CD14-positive monocyte (primary cell): ENCODE data around the gene SPHK1. TPM values are rescaled to one million over a fixed set of nuclear protein-coding genes. Genes with fewer than 3 reads are reported as not detected.

Source experiments
- DNase-seq, 3 donors: peaks; one replicate each; pipeline ENCODE4 v3.0.0-alpha.2; 2011 to 2022
- H2AFZ ChIP-seq: 2 replicates; pipeline ENCODE4 v1.6.0; 2012; ENCODE audit warnings: mild to moderate bottlenecking, low read depth, low read length, inconsistent platforms; ENCODE audit not compliant: insufficient read depth, poor library complexity, severe bottlenecking
- H3K27ac ChIP-seq, 2 donors: 1 replicate in 1 of 2; 2 replicates in 1 of 2; pipeline ENCODE4 v1.5.1; 2012 to 2013; ENCODE audit warnings: low read length in 2 of 2, control low read depth in 1 of 2, inconsistent platforms in 1 of 2, low read depth in 1 of 2, mild to moderate bottlenecking in 1 of 2
- H3K27me3 ChIP-seq, 2 donors: one replicate each; pipeline versions ENCODE4 v1.6.0 to v1.6.1; 2011 to 2013; ENCODE audit warnings: low read length in 2 of 2; ENCODE audit not compliant: control insufficient read depth in 2 of 2, insufficient read depth in 2 of 2
- H3K36me3 ChIP-seq, 2 donors: replicated peaks in 1 of 2; 1 replicate in 1 of 2; 2 replicates in 1 of 2; pipeline versions ENCODE4 v1.5.1 to v1.6.1; 2012 to 2013; ENCODE audit warnings: low read length in 2 of 2, control low read depth in 1 of 2, inconsistent platforms in 1 of 2, mild to moderate bottlenecking in 1 of 2; ENCODE audit not compliant: insufficient read depth in 2 of 2, control insufficient read depth in 1 of 2
- H3K4me1 ChIP-seq, 2 donors: 1 replicate in 1 of 2; 2 replicates in 1 of 2; pipeline versions ENCODE4 v1.5.1 to v1.6.1; 2012 to 2013; ENCODE audit warnings: low read length in 2 of 2, control low read depth in 1 of 2, inconsistent platforms in 1 of 2, mild to moderate bottlenecking in 1 of 2, moderate library complexity in 1 of 2; ENCODE audit not compliant: insufficient read depth in 2 of 2, control insufficient read depth in 1 of 2
- H3K4me2 ChIP-seq: replicated peaks from 2 replicates; pipeline ENCODE3; 2012; ENCODE audit warnings: low read length, moderate library complexity, mild to moderate bottlenecking; ENCODE audit not compliant: poor library complexity, severe bottlenecking; ENCODE audit errors: extremely low read depth
- H3K4me3 ChIP-seq, 3 experiments: fragments of 200-600 bp in 1 of 3; sonication (generic) in 1 of 3; replicated peaks in 1 of 3; 1 replicate in 2 of 3; 2 replicates in 1 of 3; pipeline ENCODE4 v1.5.1; 2011 to 2013; ENCODE audit warnings: low read length in 3 of 3, mild to moderate bottlenecking in 3 of 3, control low read depth in 2 of 3, low read depth in 2 of 3, inconsistent platforms in 1 of 3, moderate library complexity in 1 of 3
- H3K79me2 ChIP-seq: 2 replicates; pipeline ENCODE4 v1.6.0; 2012; ENCODE audit warnings: mild to moderate bottlenecking, control low read depth, inconsistent platforms, low read length, moderate library complexity; ENCODE audit not compliant: insufficient read depth
- H3K9ac ChIP-seq: 2 replicates; pipeline ENCODE4 v1.6.0; 2017; ENCODE audit warnings: low read length, mild to moderate bottlenecking; ENCODE audit not compliant: insufficient read depth, poor library complexity, severe bottlenecking
- H3K9me3 ChIP-seq, 2 donors: replicated peaks in 1 of 2; 1 replicate in 1 of 2; 2 replicates in 1 of 2; pipeline versions ENCODE4 v1.5.1 to v1.6.1; 2012 to 2013; ENCODE audit warnings: low read length in 2 of 2, control low read depth in 1 of 2; ENCODE audit not compliant: control insufficient read depth in 1 of 2, insufficient read depth in 1 of 2
- H4K20me1 ChIP-seq: 2 replicates; pipeline ENCODE4 v1.6.0; 2012; ENCODE audit warnings: mild to moderate bottlenecking, low read length, control low read depth, moderate library complexity; ENCODE audit not compliant: insufficient read depth
- H3K27ac Mint-ChIP-seq, 7 donors: one replicate each; pipeline ENCODE4 v1.8.0; 2020; ENCODE audit warnings: mild to moderate bottlenecking in 7 of 7, mixed read lengths in 7 of 7, moderate library complexity in 6 of 7, inconsistent platforms in 2 of 7
- H3K27me3 Mint-ChIP-seq, 3 donors: one replicate each; pipeline ENCODE4 v1.8.0; 2021 to 2022; ENCODE audit warnings: low read depth in 3 of 3, mild to moderate bottlenecking in 3 of 3, mixed read lengths in 3 of 3, moderate library complexity in 3 of 3, inconsistent platforms in 1 of 3
- H3K36me3 Mint-ChIP-seq, 2 donors: one replicate each; pipeline ENCODE4 v1.8.0; 2020; ENCODE audit warnings: mixed read lengths in 2 of 2, inconsistent platforms in 1 of 2, mild to moderate bottlenecking in 1 of 2
- H3K4me1 Mint-ChIP-seq: one replicate; pipeline ENCODE4 v1.8.0; 2020; ENCODE audit warnings: mild to moderate bottlenecking, mixed read lengths
- H3K4me3 Mint-ChIP-seq, 2 donors: one replicate each; pipeline ENCODE4 v1.8.0; 2020; ENCODE audit warnings: mild to moderate bottlenecking in 2 of 2, mixed read lengths in 2 of 2, moderate library complexity in 1 of 2
- H3K9me3 Mint-ChIP-seq, 7 donors: one replicate each; pipeline ENCODE4 v1.8.0; 2020 to 2022; ENCODE audit warnings: mixed read lengths in 7 of 7, mild to moderate bottlenecking in 6 of 7, moderate library complexity in 6 of 7, inconsistent platforms in 2 of 7
- CTCF ChIP-seq: fragments of 200-600 bp; IDR thresholded peaks from one replicate; pipeline ENCODE4 v1.8.0; 2022; ENCODE audit warnings: antibody characterized with exemption, mild to moderate bottlenecking
- WGBS: methylation state at CpG from one replicate; pipeline ENCODE4 v1.1.5; 2013; ENCODE audit warnings: missing lambda C conversion rate; ENCODE audit not compliant: insufficient coverage; 5-methylcytosine and 5-hydroxymethylcytosine counted together
- intact Hi-C, 2 donors: fragments of 100-400 bp; cut with micrococcal nuclease; formaldehyde crosslinking; loops; one replicate each; pipeline versions ENCODE4 v1.15.0 to v1.15.1; 2023
- polyA plus RNA-seq, 3 donors: library from polyadenylated mRNA; depleted of rRNA in 1 of 3; unstranded in 2 of 3; stranded (reverse) in 1 of 3; fragments of 300-500 nt in 2 of 3; fragments of >200 nt in 1 of 3; fragmentation: Illumina TruSeq in 2 of 3; gene quantifications; 1 replicate in 2 of 3; 2 replicates in 1 of 3; pipeline ENCODE4 v1.2.3, GENCODE V29; 2012 to 2021

Gene SPHK1
- polyA plus RNA-seq, 3 donors = 12.9 to 33.9 (median 19.1) TPM

DNA sequence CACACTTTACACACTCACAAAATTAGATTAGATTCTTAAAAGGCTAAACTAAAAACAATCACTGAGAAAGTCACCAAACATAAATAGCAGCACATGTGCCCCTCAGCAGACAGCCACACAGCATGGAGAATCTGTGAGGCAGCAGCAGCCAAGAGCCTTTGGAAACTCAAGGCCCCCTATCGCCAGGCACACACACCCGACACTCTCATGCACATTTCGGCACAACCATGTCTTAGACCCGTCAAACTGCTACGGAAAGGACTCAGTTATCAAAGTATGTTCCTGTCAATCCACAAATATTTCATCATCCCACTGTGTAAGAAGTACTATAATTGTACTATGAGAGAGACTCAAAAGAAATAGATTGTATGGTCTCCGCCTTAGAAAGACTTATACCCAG is 47.6 kb downstream of the SPHK1 start:
- Histone ChIP-seq H3K4me2 (no peak overlapping the region), H3K27ac (no peak overlapping the region), H3K4me3 (no peak overlapping the region), H3K9ac (no peak overlapping the region), H4K20me1 (peaks cover 73% of the 10 kb centered on the region), H3K79me2 (peaks cover 45% of the 10 kb centered on the region), H3K4me1 (no peaks in the 10 kb centered on the region), H3K36me3 (no peaks in the 10 kb centered on the region), H2AFZ (no peak overlapping the region), H3K27me3 (no peaks in the 10 kb centered on the region), H3K9me3 (no peaks in the 10 kb centered on the region)
- intact Hi-C loops = no loop called here
- Mint-ChIP-seq H3K27ac (no peak overlapping the region), H3K4me3 (no peak overlapping the region), H3K27me3 (peaks cover 0 to 1% (median 0%) of the 10 kb centered on the region in 3 donors), H3K9me3 (no peaks in the 10 kb centered on the region), H3K4me1 (peaks cover 19% of the 10 kb centered on the region), H3K36me3 (peaks cover 12 to 18% of the 10 kb centered on the region in 2 donors)
- WGBS = 100% methylated on average over 1 of the region's 6 CpGs
- no peak for TF ChIP-seq CTCF
- DNase-seq = no peak

DNA sequence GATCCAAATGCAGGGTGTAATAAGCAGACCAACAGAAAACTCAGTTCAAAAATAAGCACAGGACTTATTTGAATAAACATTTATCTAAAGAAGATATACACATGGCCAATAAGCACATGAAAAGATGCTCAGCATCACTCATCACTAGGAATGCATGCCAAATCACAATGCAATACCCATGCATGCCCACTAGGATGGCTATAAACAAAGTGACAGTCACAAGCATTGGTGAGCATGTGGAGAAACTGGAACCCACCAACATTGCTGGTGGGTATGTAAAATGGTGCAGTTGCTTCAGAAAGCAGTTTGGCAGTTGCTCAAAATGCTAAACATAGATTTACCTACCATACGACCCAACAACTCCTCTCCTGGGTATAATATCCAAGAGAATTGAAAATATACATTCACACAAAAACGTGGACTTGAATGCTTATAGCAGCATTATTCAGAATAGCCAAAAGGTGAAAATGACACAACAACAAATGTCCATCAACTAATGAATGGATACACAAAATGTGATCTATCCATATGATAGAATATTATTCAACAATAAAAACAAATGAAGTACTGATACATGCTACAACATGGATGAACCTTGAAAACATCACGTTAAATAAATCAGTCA is 48.4 kb downstream of the SPHK1 start:
- H3K79me2 ChIP-seq = peaks cover 41% of the 10 kb centered on the region
- H3K27me3 ChIP-seq = no peaks in the 10 kb centered on the region
- no CpG with 5 or more reads among the region's 3 CpGs for WGBS
- DNase-seq = no peak
- Mint-ChIP-seq H3K9me3 (no peaks in the 10 kb centered on the region), H3K36me3 (peaks cover 12 to 18% of the 10 kb centered on the region in 2 donors), H3K4me1 (peaks cover 14% of the 10 kb centered on the region), H3K27me3 (peaks cover 0 to 1% (median 0%) of the 10 kb centered on the region in 3 donors), H3K27ac (no peak overlapping the region), H3K4me3 (no peak overlapping the region)
- no peak overlapping the region for H3K4me2 ChIP-seq
- H4K20me1 ChIP-seq = peaks cover 71% of the 10 kb centered on the region
- intact Hi-C loops = no loop called here
- no peaks in the 10 kb centered on the region for H3K4me1 ChIP-seq
- H3K27ac ChIP-seq = no peak overlapping the region
- H3K9ac ChIP-seq = no peak overlapping the region
- peak; percentile 71 for TF ChIP-seq CTCF
- no peaks in the 10 kb centered on the region for H3K9me3 ChIP-seq
- no peaks in the 10 kb centered on the region for H3K36me3 ChIP-seq
- no peak overlapping the region for H3K4me3 ChIP-seq
- H2AFZ ChIP-seq = no peak overlapping the region
